NCI-H146 (cell line): ENCODE results near the gene PRELP.
A peak's percentile ranks its signal among the peaks of the same experiment; 100 is the strongest.

Experiments
- DNase-seq: peaks from one replicate; lab custom pipeline; 2025; lab: John Stamatoyannopoulos, UW

Gene PRELP

GRCh38 chr1:203526130-203526529 is 50.5 kb downstream of the PRELP start:
- DNase-seq: no peak

- no peak for DNase-seq
Observed at GRCh38 chr1:203526572-203526971, 51.0 kb downstream of the PRELP start.

DNA sequence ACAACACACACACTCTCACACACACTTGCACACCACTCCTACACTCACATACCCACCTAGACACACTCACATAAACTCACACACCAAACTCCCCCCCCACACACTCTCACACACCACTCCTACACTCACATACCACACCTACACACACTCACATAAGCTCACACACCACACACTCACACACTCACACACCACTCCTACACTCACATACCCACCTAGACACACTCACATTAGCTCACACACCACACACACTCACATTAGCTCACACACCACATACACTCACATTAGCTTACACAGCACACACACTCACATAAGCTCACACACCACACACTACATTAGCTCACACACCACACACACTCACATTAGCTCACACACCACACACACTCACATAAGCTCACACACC is 51.4 kb downstream of the PRELP start:
- no peak for DNase-seq

GRCh38 chr1:203528063-203528462 is 52.5 kb downstream of the PRELP start:
- no peak for DNase-seq

- DNase-seq: no peak
Observed at GRCh38 chr1:203528976-203529835, 53.6 kb downstream of the PRELP start.

GRCh38 chr1:203531063-203531462 is 55.5 kb downstream of the PRELP start:
- DNase-seq: no peak

- DNase-seq: no peak
Observed at GRCh38 chr1:203534012-203534411, 58.4 kb downstream of the PRELP start.

DNA sequence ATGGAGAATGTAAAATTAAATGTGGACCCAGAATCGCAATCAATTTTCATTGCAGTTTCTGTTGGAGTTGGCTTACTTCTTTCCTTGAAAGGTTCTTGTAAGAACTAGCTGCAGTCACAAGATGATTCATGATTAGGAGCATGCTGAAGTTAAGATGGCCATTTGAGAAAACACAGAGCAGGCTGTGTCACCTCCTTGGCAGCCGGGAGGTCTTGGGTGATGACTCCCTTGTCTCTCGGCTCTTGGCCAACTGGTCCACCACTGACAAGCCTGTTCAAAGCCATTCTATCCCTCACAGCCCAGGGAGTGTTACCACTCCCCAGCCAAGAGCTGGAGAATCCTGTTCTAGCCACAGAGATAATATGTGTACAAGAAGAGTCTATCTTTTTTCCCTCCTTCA is 58.9 kb downstream of the PRELP start:
- no peak for DNase-seq

- no peak for DNase-seq
Observed at GRCh38 chr1:203536575-203536974, 61.0 kb downstream of the PRELP start.

DNA sequence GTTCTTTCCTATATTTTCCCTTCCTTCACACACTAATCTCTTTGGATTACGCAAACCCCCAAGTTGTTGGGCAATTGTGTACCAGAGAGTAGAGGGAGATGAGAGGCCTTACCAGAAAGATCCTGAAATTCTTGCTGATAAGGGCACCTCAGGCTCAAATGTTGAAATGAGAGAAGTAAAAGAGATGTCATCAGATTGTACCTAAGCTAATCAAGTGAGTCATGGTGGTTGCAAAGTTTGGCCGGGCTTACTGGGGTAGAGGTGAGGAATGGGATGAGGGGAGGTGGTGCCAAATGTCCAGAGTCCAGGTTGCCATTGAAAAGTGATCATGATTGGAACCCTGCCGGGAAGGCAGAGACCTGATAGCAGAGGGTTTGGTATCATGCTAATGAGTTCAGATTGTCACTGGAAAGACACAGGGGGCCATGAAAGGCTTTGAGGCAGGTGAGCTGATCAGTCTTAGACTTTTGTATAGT is 61.4 kb downstream of the PRELP start:
- DNase-seq: peak; percentile 91

- DNase-seq: peak; percentile 93
Observed at GRCh38 chr1:203537806-203538464, 62.3 kb downstream of the PRELP start.

- no peak for DNase-seq
Observed at GRCh38 chr1:203538726-203539125, 63.1 kb downstream of the PRELP start.

DNA sequence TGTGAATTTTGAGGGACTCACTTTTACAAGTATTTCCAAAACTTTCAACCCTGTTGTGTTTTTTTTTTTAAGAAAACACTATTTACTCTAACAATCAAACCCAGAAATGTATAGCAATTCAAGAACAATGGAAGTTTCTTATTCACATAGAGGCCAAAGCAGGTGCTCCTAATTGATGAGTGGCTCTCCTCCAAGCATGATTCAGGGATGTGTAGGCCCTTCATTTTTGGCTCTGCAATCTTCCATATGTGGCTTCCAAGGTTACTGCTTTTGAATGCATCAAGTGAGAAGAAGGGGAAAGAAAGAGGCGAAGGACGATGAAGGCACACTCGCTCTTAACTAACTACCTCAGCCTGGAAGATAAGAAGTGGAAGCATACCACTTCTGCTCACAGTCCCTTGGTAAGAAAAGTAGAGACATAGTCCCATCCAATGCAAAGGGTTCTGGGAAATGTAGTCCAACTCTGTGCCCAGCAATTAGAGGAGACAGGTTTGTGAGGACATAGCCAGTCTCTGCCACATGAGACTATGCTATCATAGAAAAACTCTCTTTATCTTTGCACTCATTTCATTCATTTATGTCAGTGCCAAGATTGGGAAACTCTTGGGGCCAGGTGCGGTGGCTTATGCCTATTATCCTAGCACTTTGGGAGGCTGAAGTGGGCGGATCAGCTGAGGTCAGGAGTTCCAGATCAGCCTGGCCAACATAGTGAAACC is 64.4 kb downstream of the PRELP start:
- DNase-seq: no peak
